Measurements from ENCODE around the gene CSRP1. TPM values are rescaled to one million over a fixed set of nuclear protein-coding genes. Genes with fewer than 3 reads are reported as not detected.
A peak's percentile ranks its signal among the peaks of the same experiment; 100 is the strongest.

Gene CSRP1
- total and polyA plus RNA-seq, 2 of the 13 experiments (the other 11 are each of a cell fraction or from before 2014, with no cell fraction given): 17.7 to 68.9 TPM

- TF ChIP-seq MED13 (CRISPR knock-in tag; IDR thresholded peaks at IDR 0.05) (no peak), MIER2 (CRISPR knock-in tag; IDR thresholded peaks at IDR 0.05) (no peak), ZFP37 (CRISPR knock-in tag; IDR thresholded peaks at IDR 0.05; ENCODE audit: borderline replicate concordance) (no peak), ERF (CRISPR knock-in tag; IDR thresholded peaks at IDR 0.05) (no peak), PPARG (CRISPR knock-in tag; conservative IDR thresholded peaks at IDR 0.05) (no peak; the same call in 1 of the 2 replicates), ZNF18 (CRISPR knock-in tag; IDR thresholded peaks at IDR 0.05; ENCODE audit: insufficient replicate concordance) (no peak), NFATC3 (CRISPR knock-in tag; IDR thresholded peaks at IDR 0.05) (no peak), ZNF678 (CRISPR knock-in tag; IDR thresholded peaks at IDR 0.05) (no peak), ZNF136 (CRISPR knock-in tag; IDR thresholded peaks at IDR 0.05; ENCODE audit: low read depth) (no peak), SOX5 (CRISPR knock-in tag; IDR thresholded peaks at IDR 0.05; ENCODE audit: borderline replicate concordance) (peak; percentile 13; the same call in 1 of the 2 replicates), ZBED4 (CRISPR knock-in tag; IDR thresholded peaks at IDR 0.05; ENCODE audit: borderline replicate concordance) (no peak), ZSCAN30 (CRISPR knock-in tag; IDR thresholded peaks at IDR 0.05) (no peak), ZNF841 (CRISPR knock-in tag; IDR thresholded peaks at IDR 0.05; ENCODE audit: borderline replicate concordance) (no peak), FOXK1 (CRISPR knock-in tag; IDR thresholded peaks at IDR 0.05; ENCODE audit: borderline replicate concordance, low read depth) (peak; percentile 37; the same call in 1 of the 2 replicates), SMAD9 (CRISPR knock-in tag; IDR thresholded peaks at IDR 0.05) (no peak), ZNF580 (CRISPR knock-in tag; IDR thresholded peaks at IDR 0.05; ENCODE audit: borderline replicate concordance, low read depth) (no peak), ZNF383 (CRISPR knock-in tag; IDR thresholded peaks at IDR 0.05; ENCODE audit: borderline replicate concordance) (no peak), PAF1 (CRISPR knock-in tag; IDR thresholded peaks at IDR 0.05) (no peak), FIP1L1 (IDR thresholded peaks at IDR 0.05; ENCODE audit: borderline replicate concordance, insufficient read depth, low read depth, low read length) (no peak), TOE1 (CRISPR knock-in tag; IDR thresholded peaks at IDR 0.05) (no peak), RNF219 (CRISPR knock-in tag; IDR thresholded peaks at IDR 0.05) (no peak), KLF15 (CRISPR knock-in tag; IDR thresholded peaks at IDR 0.05; ENCODE audit: borderline replicate concordance) (no peak), RFXANK (CRISPR knock-in tag; IDR thresholded peaks at IDR 0.05) (no peak)
These were observed 11.2 kb downstream of the CSRP1 start (continued) for GRCh38 chr1:201495551-201496295.
